Measurements from ENCODE around the gene TCERG1L. TPM values are rescaled to one million over a fixed set of nuclear protein-coding genes. Genes with fewer than 3 reads are reported as not detected.

The TCERG1L gene
- total RNA-seq, 1 experiment from 2014 or later, result 1.5 TPM

GRCh38 chr10:131230166-131230565, 81.4 kb downstream of the TCERG1L start:
- POLR2A ChIA-PET, result no interaction called here
- Mint-ChIP-seq H3K27me3 (ENCODE audit: low read depth) (peaks cover 14% of the 10 kb centered on the region), H3K27ac (no peak overlapping the region), H3K9me3 (peaks cover 59% of the 10 kb centered on the region), H3K36me3 (peaks cover 55% of the 10 kb centered on the region), H3K4me1 (no peaks in the 10 kb centered on the region), H3K4me3 (no peak overlapping the region)
- TF ChIP-seq MXD4 (CRISPR knock-in tag; IDR thresholded peaks at IDR 0.05; ENCODE audit: borderline replicate concordance) (no peak), ZSCAN18 (CRISPR knock-in tag; IDR thresholded peaks at IDR 0.05) (no peak), TEAD1 (CRISPR knock-in tag; IDR thresholded peaks at IDR 0.05) (no peak), ATF3 (CRISPR knock-in tag; conservative IDR thresholded peaks at IDR 0.05) (no peak), IRF1 (CRISPR knock-in tag; IDR thresholded peaks at IDR 0.05) (no peak), MYBL2 (CRISPR knock-in tag; IDR thresholded peaks at IDR 0.05) (no peak), RELA (CRISPR knock-in tag; IDR thresholded peaks at IDR 0.05; ENCODE audit: borderline replicate concordance) (no peak), CBFB (CRISPR knock-in tag; IDR thresholded peaks at IDR 0.05; ENCODE audit: low read depth) (no peak), ETV6 (CRISPR knock-in tag; IDR thresholded peaks at IDR 0.05) (no peak), GTF2I (CRISPR knock-in tag; conservative IDR thresholded peaks at IDR 0.05) (no peak), CDX4 (CRISPR knock-in tag; IDR thresholded peaks at IDR 0.05; ENCODE audit: borderline replicate concordance) (no peak)
- ATAC-seq, result no peak
- CTCF ChIA-PET, result no interaction called here
- no peak for DNase-seq (ENCODE audit: low spot score)

- Mint-ChIP-seq H3K4me1 (no peaks in the 10 kb centered on the region), H3K27ac (no peak overlapping the region), H3K4me3 (no peak overlapping the region), H3K9me3 (peaks cover 46% of the 10 kb centered on the region), H3K36me3 (peaks cover 51% of the 10 kb centered on the region), H3K27me3 (ENCODE audit: low read depth) (peaks cover 14% of the 10 kb centered on the region)
- POLR2A ChIA-PET, result no interaction called here
- DNase-seq (ENCODE audit: low spot score) (no peak), ATAC-seq (no peak)
- CTCF ChIA-PET, result no interaction called here
- TF ChIP-seq ATF3 (CRISPR knock-in tag; conservative IDR thresholded peaks at IDR 0.05) (no peak), E2F4 (CRISPR knock-in tag; IDR thresholded peaks at IDR 0.05; ENCODE audit: borderline replicate concordance, low read depth) (no peak), EMX1 (CRISPR knock-in tag; IDR thresholded peaks at IDR 0.05) (no peak), E2F5 (CRISPR knock-in tag; IDR thresholded peaks at IDR 0.05) (no peak), ZNF423 (CRISPR knock-in tag; IDR thresholded peaks at IDR 0.05) (no peak), SP1 (CRISPR knock-in tag; conservative IDR thresholded peaks at IDR 0.05) (no peak), ATF2 (CRISPR knock-in tag; IDR thresholded peaks at IDR 0.05; ENCODE audit: borderline replicate concordance, low read depth) (no peak), IRF2 (CRISPR knock-in tag; IDR thresholded peaks at IDR 0.05; ENCODE audit: borderline replicate concordance, low read depth) (no peak), GRHL2 (CRISPR knock-in tag; IDR thresholded peaks at IDR 0.05; ENCODE audit: insufficient replicate concordance, severe bottlenecking) (no peak), NFE2L1 (CRISPR knock-in tag; IDR thresholded peaks at IDR 0.05) (no peak), ELF4 (CRISPR knock-in tag; IDR thresholded peaks at IDR 0.05; ENCODE audit: low read depth) (no peak), ZNF532 (CRISPR knock-in tag; IDR thresholded peaks at IDR 0.05; ENCODE audit: borderline replicate concordance) (no peak), ATF1 (CRISPR knock-in tag; IDR thresholded peaks at IDR 0.05) (no peak)
Observed at GRCh38 chr10:131227163-131227740, 84.3 kb downstream of the TCERG1L start.

Measured in WTC11 (cell line).